GM12878 (cell line): ENCODE results near the gene AP3S2. TPM values are rescaled to one million over a fixed set of nuclear protein-coding genes. Genes with fewer than 3 reads are reported as not detected.

Experiments used
- ATAC-seq: fragments of 200-7000 bp; cut with Tn5 transposase; 3 replicates; pipeline ENCODE4 v1.9.1; 2020; ENCODE audit warnings: mild to moderate bottlenecking, moderate library complexity
- BruUV-seq: library from RNA; stranded (reverse); fragments of 400-500 nt; replicated peaks from 2 replicates; lab custom pipeline; 2021; lab: Mats Ljungman, UMichigan
- CTCF ChIA-PET: fragments of 300-600 bp; sonication (Branson Sonifier 250); formaldehyde crosslinking; extraction: SDS; loops from one replicate; lab custom pipeline; 2021; ENCODE audit warnings: inconsistent platforms; lab: Yijun Ruan, JAX
- POLR2A ChIA-PET: fragments of 350-600 bp; formaldehyde crosslinking; extraction: SDS; loops from one replicate; lab custom pipeline; 2021; ENCODE audit warnings: inconsistent platforms; lab: Charles Lee
- RAD21 ChIA-PET: fragments of 300-600 bp; sonication (Branson Sonifier 250); formaldehyde crosslinking; loops from one replicate; lab custom pipeline; 2023; ENCODE audit warnings: antibody characterized with exemption; ENCODE audit not compliant: unreplicated experiment; lab: Charles Lee
- SMC1A ChIA-PET: fragments of 300-600 bp; sonication (Branson Sonifier 250); formaldehyde crosslinking; loops from one replicate; lab custom pipeline; 2023; ENCODE audit not compliant: unreplicated experiment, uncharacterized antibody; lab: Charles Lee
- DNase-seq: peaks from one replicate; pipeline ENCODE4 v3.0.0-alpha.2; 2011; ENCODE audit warnings: low read depth, low spot score
- FAIRE-seq: peaks from 3 replicates; lab custom pipeline; 2011; peaks lifted over from hg19 to GRCh38; lab: Jason Lieb, UNC
- H2AFZ ChIP-seq: 2 replicates; pipeline ENCODE4 v1.6.0; 2011; ENCODE audit warnings: low read depth, low read length, control low read depth; ENCODE audit not compliant: control insufficient read depth
- H3K27ac ChIP-seq: 2 replicates; pipeline ENCODE4 v1.5.1; 2011; ENCODE audit warnings: control low read depth; ENCODE audit not compliant: control insufficient read depth, insufficient read depth
- H3K27me3 ChIP-seq, 2 experiments: replicated peaks in 1 of 2; 2 replicates each; pipeline versions ENCODE4 v1.6.0 to v1.6.1; 2011; ENCODE audit warnings: low read length in 1 of 2; ENCODE audit not compliant: control insufficient read depth in 2 of 2, insufficient read depth in 2 of 2
- H3K36me3 ChIP-seq, 2 experiments: 2 replicates each; pipeline ENCODE4 v1.5.1; 2011; ENCODE audit warnings: low read length in 1 of 2; ENCODE audit not compliant: control insufficient read depth in 2 of 2, insufficient read depth in 2 of 2
- H3K4me1 ChIP-seq: 2 replicates; pipeline ENCODE4 v1.6.1; 2011; ENCODE audit warnings: mild to moderate bottlenecking, low read length, moderate library complexity, mixed read lengths; ENCODE audit not compliant: control insufficient read depth, insufficient read depth
- H3K4me2 ChIP-seq: 2 replicates; pipeline ENCODE4 v1.6.0; 2011; ENCODE audit warnings: control low read depth; ENCODE audit not compliant: control insufficient read depth, insufficient read depth
- H3K4me3 ChIP-seq: fragments of 200-600 bp; sonication (generic); 2 replicates; pipeline ENCODE4 v1.5.1; 2016
- H3K79me2 ChIP-seq: 2 replicates; pipeline ENCODE4 v1.6.0; 2011; ENCODE audit warnings: low read length; ENCODE audit not compliant: control insufficient read depth, insufficient read depth
- H3K9ac ChIP-seq: 2 replicates; pipeline ENCODE4 v1.8.0; 2011; ENCODE audit warnings: low read length, control low read depth, mixed read lengths; ENCODE audit not compliant: control insufficient read depth, insufficient read depth
- H3K9me3 ChIP-seq: replicated peaks from 3 replicates; pipeline ENCODE4 v1.5.1; 2011; ENCODE audit warnings: mild to moderate bottlenecking, low read length; ENCODE audit not compliant: control insufficient read depth, insufficient read depth
- H4K20me1 ChIP-seq: 2 replicates; pipeline ENCODE4 v1.6.0; 2011; ENCODE audit not compliant: control insufficient read depth, insufficient read depth
- ASH2L ChIP-seq: fragments of 300-600, 200-600 bp; sonication (generic); IDR thresholded peaks from 2 replicates; pipeline ENCODE4 v1.6.1; 2017; ENCODE audit warnings: low read depth, mild to moderate bottlenecking, borderline replicate concordance
- CBX5 ChIP-seq: sonication (generic); IDR thresholded peaks from 2 replicates; pipeline ENCODE4 v1.6.1; 2016; ENCODE audit warnings: low read depth, moderate library complexity, mild to moderate bottlenecking, inconsistent platforms
- EGR1 ChIP-seq, 2 experiments: IDR thresholded peaks; 1 replicate in 1 of 2; 2 replicates in 1 of 2; pipeline ENCODE4 v1.6.1; 2011 to 2012; ENCODE audit warnings: low read depth in 2 of 2, low read length in 2 of 2, borderline replicate concordance in 1 of 2, mild to moderate bottlenecking in 1 of 2, moderate library complexity in 1 of 2
- FOXK2 ChIP-seq: fragments of 450-650 bp; IDR thresholded peaks from 2 replicates; pipeline ENCODE4 v1.6.1; 2017; ENCODE audit warnings: mild to moderate bottlenecking, moderate library complexity
- MYB ChIP-seq: fragments of 150-350 bp; IDR thresholded peaks from 2 replicates; pipeline ENCODE4 v1.6.1; 2014; ENCODE audit warnings: mild to moderate bottlenecking, low read depth, low read length, borderline replicate concordance
- NFIC ChIP-seq: IDR thresholded peaks from 2 replicates; pipeline ENCODE4 v1.6.1; 2012; ENCODE audit warnings: low read depth, mild to moderate bottlenecking, inconsistent platforms, low read length, moderate library complexity
- ZNF207 ChIP-seq: fragments of 450-650 bp; IDR thresholded peaks from 2 replicates; pipeline ENCODE4 v1.6.1; 2014; ENCODE audit warnings: antibody characterized with exemption, mild to moderate bottlenecking, borderline replicate concordance
- ZNF622 ChIP-seq: fragments of 450-650 bp; IDR thresholded peaks from 2 replicates; pipeline ENCODE4 v1.6.1; 2017; ENCODE audit warnings: mild to moderate bottlenecking, inconsistent platforms
- WGBS: methylation state at CpG from one replicate; pipeline ENCODE4 v1.1.6; 2016; ENCODE audit warnings: low lambda C conversion rate; ENCODE audit not compliant: insufficient replicate concordance, insufficient coverage; ENCODE audit errors: missing lambda C conversion rate; 5-methylcytosine and 5-hydroxymethylcytosine counted together
- in situ Hi-C: fragments of 300-500 bp; cut with MboI; formaldehyde crosslinking; loops from 9 replicates; pipeline ENCODE4 v1.14.3; 2018; ENCODE audit warnings: mixed read lengths
- intact Hi-C: fragments of 100-400 bp; cut with micrococcal nuclease; formaldehyde crosslinking; loops from one replicate; pipeline ENCODE4 v1.14.2; 2022; ENCODE audit not compliant: unreplicated experiment
- polyA plus RNA-seq, 11 experiments: library from polyadenylated mRNA; depleted of rRNA in 4 of 11; unstranded in 6 of 11; stranded (reverse) in 5 of 11; fragments of >200 nt; fragmentation: Nextera tagmentation in 4 of 11; fragmentation: Illumina TruSeq in 1 of 11; extraction: Ambion mirVana in 4 of 11; extraction: Trizol in 1 of 11; gene quantifications; 1 replicate in 1 of 11; 2 replicates in 10 of 11; pipeline versions ENCODE4 v1.2.1 to v1.2.3, GENCODE V29; 2011 to 2016; ENCODE audit warnings: inconsistent platforms in 2 of 11, missing spikeins in 2 of 11, low read depth in 1 of 11
- total RNA-seq, 4 experiments: library from RNA; depleted of rRNA in 3 of 4; stranded (reverse); fragments of >200 nt in 3 of 4; fragmentation: Illumina TruSeq in 1 of 4; extraction: Trizol in 1 of 4; gene quantifications; 2 replicates each; pipeline versions ENCODE4 v1.2.1 to v1.2.3, GENCODE V29; 2013 to 2021
- TF ChIP-seq, protein P1 (sequence below): IDR thresholded peaks from 2 replicates; pipeline ENCODE4 v1.6.1; 2011; ENCODE audit warnings: borderline replicate concordance, low read depth, mild to moderate bottlenecking, moderate library complexity, mixed read lengths, low read length; ENCODE audit not compliant: insufficient read depth; ENCODE audit errors: extremely low read length
- TF ChIP-seq, protein P2 (sequence below): IDR thresholded peaks from 2 replicates; pipeline ENCODE4 v1.6.1; 2011; ENCODE audit warnings: mild to moderate bottlenecking, low read depth, low read length, moderate library complexity; ENCODE audit not compliant: insufficient replicate concordance
- TF ChIP-seq, protein P3 (sequence below): IDR thresholded peaks from 2 replicates; pipeline ENCODE4 v1.6.1; 2012; ENCODE audit warnings: low read length, inconsistent platforms

Gene AP3S2
- total and polyA plus RNA-seq, 10 of the 15 experiments (the other 5 are each of a cell fraction or from before 2014, with no cell fraction given) = 10.0 to 43.6 (median 26.0) TPM

DNA sequence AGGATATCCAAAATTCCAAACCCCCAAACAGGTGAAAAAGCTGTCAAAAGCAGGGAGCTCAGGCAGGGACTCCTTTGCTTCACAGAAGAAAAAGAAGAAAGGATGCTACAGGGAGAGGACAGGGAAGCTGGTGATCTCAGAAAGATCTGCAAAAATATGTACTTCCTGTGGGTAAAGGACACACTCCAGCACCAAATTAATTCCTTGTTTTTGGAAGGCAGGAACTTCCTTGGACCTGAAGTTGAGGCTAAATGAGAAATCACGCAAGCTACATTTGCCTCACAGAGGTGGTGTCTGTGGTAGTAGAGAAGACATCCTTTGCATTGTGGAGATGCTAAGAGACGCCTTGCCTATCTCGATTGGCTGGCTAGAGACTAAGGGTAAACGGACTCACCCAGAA lies 52.5 kb downstream of the AP3S2 start:
- DNase-seq = no peak
- in situ Hi-C loops = no loop called here
- intact Hi-C loops = no loop called here
- CTCF ChIA-PET = interaction anchor here (0.9 to 2.4 kb wide), 3 partner anchors 34 to 80 kb away, joined by 3 to 9 read pairs (median 5); no protein-coding TSS in a partner anchor
- peaks cover 25% of the 10 kb centered on the region for H3K4me1 ChIP-seq
- FAIRE-seq = no peak
- TF ChIP-seq, protein P1, sequence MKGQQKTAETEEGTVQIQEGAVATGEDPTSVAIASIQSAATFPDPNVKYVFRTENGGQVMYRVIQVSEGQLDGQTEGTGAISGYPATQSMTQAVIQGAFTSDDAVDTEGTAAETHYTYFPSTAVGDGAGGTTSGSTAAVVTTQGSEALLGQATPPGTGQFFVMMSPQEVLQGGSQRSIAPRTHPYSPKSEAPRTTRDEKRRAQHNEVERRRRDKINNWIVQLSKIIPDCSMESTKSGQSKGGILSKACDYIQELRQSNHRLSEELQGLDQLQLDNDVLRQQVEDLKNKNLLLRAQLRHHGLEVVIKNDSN = no peak
- TF ChIP-seq, all 136 proteins: peak for 0
- no peak overlapping the region for H3K4me3 ChIP-seq
- WGBS = 99% methylated on average over 4 of the region's 4 CpGs
- no peak overlapping the region for H3K4me2 ChIP-seq
- H3K27ac ChIP-seq = no peak overlapping the region
- H3K79me2 ChIP-seq = no peaks in the 10 kb centered on the region
- BruUV-seq = no TSS peak
- no peak overlapping the region for H3K9ac ChIP-seq
- H2AFZ ChIP-seq = no peak overlapping the region
- H4K20me1 ChIP-seq = no peaks in the 10 kb centered on the region
- ChIA-PET POLR2A (no interaction called here), RAD21 (no interaction called here), SMC1A (interaction anchor here (1.0 kb wide), 1 partner anchor 13 kb away, joined by 3 read pairs; no protein-coding TSS in a partner anchor)
- peaks cover 0 to 8% of the 10 kb centered on the region in 2 experiments; a peak in 2 of 4 replicates for H3K36me3 ChIP-seq
- no peak for ATAC-seq
- no peaks in the 10 kb centered on the region for H3K9me3 ChIP-seq
- H3K27me3 ChIP-seq = no peaks in the 10 kb centered on the region

DNA sequence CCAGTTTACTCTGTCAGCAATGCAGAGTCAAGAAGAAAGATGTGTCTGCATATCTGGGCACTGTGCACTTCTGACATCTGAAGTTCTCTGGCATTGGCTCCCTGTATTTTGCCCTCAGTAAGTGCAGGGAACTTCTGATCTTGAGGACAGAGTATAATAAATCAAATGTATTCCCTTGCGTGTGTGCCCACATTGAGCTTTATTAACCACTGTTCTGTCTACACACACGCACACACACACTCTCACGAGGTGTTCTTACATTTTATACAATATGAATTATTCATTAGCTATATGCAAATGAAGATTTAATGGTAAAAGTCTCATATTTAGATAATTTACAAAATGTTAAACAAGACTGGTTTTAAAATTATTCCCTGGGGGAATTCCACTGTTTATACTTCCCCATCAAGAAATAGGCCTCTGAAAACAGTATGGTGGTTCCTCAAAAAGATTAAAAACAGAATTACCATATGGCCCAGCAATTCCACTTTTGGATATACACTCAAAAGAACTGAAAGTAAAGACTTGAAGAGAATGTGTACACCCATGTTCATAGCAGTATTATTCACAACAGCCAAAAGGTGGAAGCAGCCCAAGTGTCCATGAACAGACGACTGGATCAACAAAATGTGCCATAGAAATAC lies 54.5 kb downstream of the AP3S2 start:
- Histone ChIP-seq H3K27me3 (no peaks in the 10 kb centered on the region), H3K4me2 (no peak overlapping the region), H4K20me1 (no peaks in the 10 kb centered on the region), H3K27ac (no peak overlapping the region), H3K4me1 (peaks cover 18% of the 10 kb centered on the region), H3K9me3 (no peaks in the 10 kb centered on the region), H3K79me2 (no peaks in the 10 kb centered on the region), H3K9ac (no peak overlapping the region), H3K36me3 (peaks cover 3 to 14% of the 10 kb centered on the region in 2 experiments; a peak in 3 of 4 replicates), H3K4me3 (no peak overlapping the region), H2AFZ (no peak overlapping the region)
- SMC1A ChIA-PET = interaction anchor here (0.9 to 1.0 kb wide), 2 partner anchors 12 to 37 kb away, joined by 3 read pairs; no protein-coding TSS in a partner anchor
- in situ Hi-C loops (no loop called here), intact Hi-C loops (no loop called here)
- ATAC-seq = no peak
- FAIRE-seq = no peak
- CTCF ChIA-PET = interaction anchor here (0.9 to 1.6 kb wide), 5 partner anchors 35 to 99 kb away, joined by 4 to 7 read pairs (median 6); no protein-coding TSS in a partner anchor
- no TSS peak for BruUV-seq
- POLR2A ChIA-PET = interaction anchor here (0.6 kb wide), 1 partner anchor 243 kb away, joined by 6 read pairs; no protein-coding TSS in a partner anchor
- WGBS = 76% methylated on average over 4 of the region's 4 CpGs
- RAD21 ChIA-PET = interaction anchor here (1.0 kb wide), 1 partner anchor 35 kb away, joined by 4 read pairs; no protein-coding TSS in a partner anchor
- no peak for DNase-seq
- no peak for TF ChIP-seq FOXK2
- TF ChIP-seq, protein P2, sequence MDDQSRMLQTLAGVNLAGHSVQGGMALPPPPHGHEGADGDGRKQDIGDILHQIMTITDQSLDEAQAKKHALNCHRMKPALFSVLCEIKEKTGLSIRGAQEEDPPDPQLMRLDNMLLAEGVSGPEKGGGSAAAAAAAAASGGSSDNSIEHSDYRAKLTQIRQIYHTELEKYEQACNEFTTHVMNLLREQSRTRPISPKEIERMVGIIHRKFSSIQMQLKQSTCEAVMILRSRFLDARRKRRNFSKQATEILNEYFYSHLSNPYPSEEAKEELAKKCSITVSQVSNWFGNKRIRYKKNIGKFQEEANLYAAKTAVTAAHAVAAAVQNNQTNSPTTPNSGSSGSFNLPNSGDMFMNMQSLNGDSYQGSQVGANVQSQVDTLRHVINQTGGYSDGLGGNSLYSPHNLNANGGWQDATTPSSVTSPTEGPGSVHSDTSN = no peak
- TF ChIP-seq, protein P3, sequence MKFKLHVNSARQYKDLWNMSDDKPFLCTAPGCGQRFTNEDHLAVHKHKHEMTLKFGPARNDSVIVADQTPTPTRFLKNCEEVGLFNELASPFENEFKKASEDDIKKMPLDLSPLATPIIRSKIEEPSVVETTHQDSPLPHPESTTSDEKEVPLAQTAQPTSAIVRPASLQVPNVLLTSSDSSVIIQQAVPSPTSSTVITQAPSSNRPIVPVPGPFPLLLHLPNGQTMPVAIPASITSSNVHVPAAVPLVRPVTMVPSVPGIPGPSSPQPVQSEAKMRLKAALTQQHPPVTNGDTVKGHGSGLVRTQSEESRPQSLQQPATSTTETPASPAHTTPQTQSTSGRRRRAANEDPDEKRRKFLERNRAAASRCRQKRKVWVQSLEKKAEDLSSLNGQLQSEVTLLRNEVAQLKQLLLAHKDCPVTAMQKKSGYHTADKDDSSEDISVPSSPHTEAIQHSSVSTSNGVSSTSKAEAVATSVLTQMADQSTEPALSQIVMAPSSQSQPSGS = no peak
- TF ChIP-seq MYB = no peak
- TF ChIP-seq ASH2L = no peak
- TF ChIP-seq EGR1 (IDR thresholded peaks at IDR 0.05; ENCODE audit: borderline replicate concordance in 1 of 2, low read depth in 2 of 2, low read length in 2 of 2) = no peak
- TF ChIP-seq CBX5 = no peak
- no peak for TF ChIP-seq ZNF622
- TF ChIP-seq NFIC = no peak
- TF ChIP-seq ZNF207 = no peak
